Type B pancreatic cell (in vitro differentiated cells): ENCODE measurements around the gene TSTD2. TPM values are rescaled to one million over a fixed set of nuclear protein-coding genes. Genes with fewer than 3 reads are reported as not detected.

Source experiments
- DNase-seq: peaks from one replicate; pipeline ENCODE4 v3.0.0; 2021; ENCODE audit warnings: mixed read lengths; ENCODE audit not compliant: unreplicated experiment; ENCODE audit errors: extremely low spot score
- H3K27ac Mint-ChIP-seq: 2 replicates; pipeline ENCODE4 v1.8.0; 2021; ENCODE audit warnings: mild to moderate bottlenecking, mixed read lengths
- H3K27me3 Mint-ChIP-seq: 2 replicates; pipeline ENCODE4 v1.8.0; 2021; ENCODE audit warnings: mixed read lengths
- H3K36me3 Mint-ChIP-seq: 2 replicates; pipeline ENCODE4 v1.8.0; 2021; ENCODE audit warnings: mixed read lengths
- H3K4me1 Mint-ChIP-seq: one replicate; pipeline ENCODE4 v1.8.0; 2021; ENCODE audit warnings: mixed read lengths; ENCODE audit not compliant: unreplicated experiment
- H3K4me3 Mint-ChIP-seq: 2 replicates; pipeline ENCODE4 v1.8.0; 2021; ENCODE audit warnings: mild to moderate bottlenecking, mixed read lengths
- H3K9me3 Mint-ChIP-seq: 2 replicates; pipeline ENCODE4 v1.8.0; 2021; ENCODE audit warnings: mixed read lengths
- total RNA-seq: library from RNA; stranded (reverse); gene quantifications from 2 replicates; pipeline ENCODE4 v1.2.1, GENCODE V29; 2021; ENCODE audit warnings: low replicate concordance
- TF ChIP-seq, protein P1 (sequence below): fragments of 200-600 bp; sonication (generic); conservative IDR thresholded peaks from 2 replicates; pipeline ENCODE4 v1.5.0; 2021; ENCODE audit warnings: antibody characterized with exemption, mild to moderate bottlenecking

Gene TSTD2
- total RNA-seq, 1 donor from 2014 or later, result 24.9 TPM

- TF ChIP-seq, protein P1, sequence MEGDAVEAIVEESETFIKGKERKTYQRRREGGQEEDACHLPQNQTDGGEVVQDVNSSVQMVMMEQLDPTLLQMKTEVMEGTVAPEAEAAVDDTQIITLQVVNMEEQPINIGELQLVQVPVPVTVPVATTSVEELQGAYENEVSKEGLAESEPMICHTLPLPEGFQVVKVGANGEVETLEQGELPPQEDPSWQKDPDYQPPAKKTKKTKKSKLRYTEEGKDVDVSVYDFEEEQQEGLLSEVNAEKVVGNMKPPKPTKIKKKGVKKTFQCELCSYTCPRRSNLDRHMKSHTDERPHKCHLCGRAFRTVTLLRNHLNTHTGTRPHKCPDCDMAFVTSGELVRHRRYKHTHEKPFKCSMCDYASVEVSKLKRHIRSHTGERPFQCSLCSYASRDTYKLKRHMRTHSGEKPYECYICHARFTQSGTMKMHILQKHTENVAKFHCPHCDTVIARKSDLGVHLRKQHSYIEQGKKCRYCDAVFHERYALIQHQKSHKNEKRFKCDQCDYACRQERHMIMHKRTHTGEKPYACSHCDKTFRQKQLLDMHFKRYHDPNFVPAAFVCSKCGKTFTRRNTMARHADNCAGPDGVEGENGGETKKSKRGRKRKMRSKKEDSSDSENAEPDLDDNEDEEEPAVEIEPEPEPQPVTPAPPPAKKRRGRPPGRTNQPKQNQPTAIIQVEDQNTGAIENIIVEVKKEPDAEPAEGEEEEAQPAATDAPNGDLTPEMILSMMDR, result peak; percentile 91
- H3K9me3 Mint-ChIP-seq, result no peaks in the 10 kb centered on the region
- DNase-seq, result no peak
- H3K4me3 Mint-ChIP-seq, result no peak overlapping the region
- H3K4me1 Mint-ChIP-seq, result peaks cover 5% of the 10 kb centered on the region
- H3K36me3 Mint-ChIP-seq, result peaks cover 13% of the 10 kb centered on the region
- H3K27me3 Mint-ChIP-seq, result no peaks in the 10 kb centered on the region
- H3K27ac Mint-ChIP-seq, result no peak overlapping the region
These were observed 34.5 kb downstream of the TSTD2 start for GRCh38 chr9:97598461-97599288.

DNA sequence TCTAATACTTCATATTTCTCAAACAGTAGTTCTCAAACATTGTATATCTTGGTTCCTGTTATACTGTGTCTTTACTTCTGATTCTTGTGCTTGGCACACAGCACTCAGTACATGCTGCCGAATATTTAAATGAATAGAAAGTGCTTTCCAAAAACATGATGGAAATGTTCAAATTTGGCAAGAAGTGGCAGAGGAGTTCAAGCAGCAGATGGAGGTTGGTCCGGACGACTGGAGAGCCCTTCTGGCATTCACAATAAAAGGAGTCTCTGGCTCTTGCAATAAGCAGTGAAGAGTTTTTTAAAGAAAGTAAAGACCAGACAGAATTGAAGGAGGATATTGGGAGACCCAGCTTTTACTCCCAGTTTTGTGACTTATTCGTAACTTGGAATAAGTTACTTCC, 36.3 kb downstream of the TSTD2 start:
- Mint-ChIP-seq H3K36me3 (peaks cover 3% of the 10 kb centered on the region), H3K27ac (no peak overlapping the region), H3K27me3 (no peaks in the 10 kb centered on the region), H3K9me3 (no peaks in the 10 kb centered on the region), H3K4me1 (peaks cover 5% of the 10 kb centered on the region), H3K4me3 (no peak overlapping the region)
- no peak for DNase-seq
- TF ChIP-seq, protein P1, result no peak

GRCh38 chr9:97594381-97594921, 38.7 kb downstream of the TSTD2 start:
- H3K27ac Mint-ChIP-seq, result no peak overlapping the region
- DNase-seq, result no peak
- no peak overlapping the region for H3K4me3 Mint-ChIP-seq
- H3K4me1 Mint-ChIP-seq, result peaks cover 5% of the 10 kb centered on the region
- TF ChIP-seq, protein P1, result no peak
- no peaks in the 10 kb centered on the region for H3K9me3 Mint-ChIP-seq
- H3K27me3 Mint-ChIP-seq, result peaks cover 3% of the 10 kb centered on the region
- H3K36me3 Mint-ChIP-seq, result no peaks in the 10 kb centered on the region

GRCh38 chr9:97593960-97594359, 39.2 kb downstream of the TSTD2 start:
- H3K27me3 Mint-ChIP-seq, result peaks cover 3% of the 10 kb centered on the region
- TF ChIP-seq, protein P1, result no peak
- H3K9me3 Mint-ChIP-seq, result no peaks in the 10 kb centered on the region
- H3K4me1 Mint-ChIP-seq, result peaks cover 5% of the 10 kb centered on the region
- DNase-seq, result no peak
- H3K4me3 Mint-ChIP-seq, result no peak overlapping the region
- H3K27ac Mint-ChIP-seq, result no peak overlapping the region
- H3K36me3 Mint-ChIP-seq, result no peaks in the 10 kb centered on the region

- TF ChIP-seq, protein P1, result no peak
- no peak overlapping the region for H3K27ac Mint-ChIP-seq
- no peak overlapping the region for H3K4me3 Mint-ChIP-seq
- no peaks in the 10 kb centered on the region for H3K36me3 Mint-ChIP-seq
- no peaks in the 10 kb centered on the region for H3K9me3 Mint-ChIP-seq
- no peak for DNase-seq
- no peaks in the 10 kb centered on the region for H3K4me1 Mint-ChIP-seq
- H3K27me3 Mint-ChIP-seq, result peaks cover 6% of the 10 kb centered on the region
These were observed 41.0 kb downstream of the TSTD2 start for GRCh38 chr9:97592126-97592525.
